Peyer's patch (tissue), 4 donors: ENCODE measurements around the gene KBTBD12.

Source experiments
- CTCF ChIP-seq, 6 experiments: fragments of 450-650 bp in 4 of 6; fragments of 200-600 bp in 2 of 6; sonication (generic) in 1 of 6; IDR thresholded peaks; one replicate each; pipeline ENCODE4 v1.5.1; 2017 to 2019; ENCODE audit warnings: antibody characterized with exemption in 6 of 6, mild to moderate bottlenecking in 3 of 6, moderate library complexity in 1 of 6
- POLR2A ChIP-seq, 2 donors: fragments of 450-650 bp; IDR thresholded peaks; one replicate each; pipeline ENCODE4 v1.5.1; 2017; ENCODE audit warnings: antibody characterized with exemption in 2 of 2, mild to moderate bottlenecking in 2 of 2, moderate library complexity in 2 of 2

- TF ChIP-seq CTCF (IDR thresholded peaks at IDR 0.05) (no peak), POLR2A (IDR thresholded peaks at IDR 0.05) (no peak)
These were observed 3.6 kb upstream of the KBTBD12 start for GRCh38 chr3:127911421-127911931.
